HUES6 (cell line): ENCODE data around the gene COQ4.

Experiments used
- H3K27ac ChIP-seq: 2 replicates; pipeline ENCODE4 v1.7.0; 2013; ENCODE audit warnings: low read depth, mild to moderate bottlenecking, low read length, inconsistent platforms
- H3K27me3 ChIP-seq: 2 replicates; pipeline ENCODE4 v1.6.1; 2013; ENCODE audit warnings: low read length; ENCODE audit not compliant: control insufficient read depth, insufficient read depth
- H3K36me3 ChIP-seq: 2 replicates; pipeline ENCODE4 v1.6.1; 2013; ENCODE audit warnings: low read length; ENCODE audit not compliant: control insufficient read depth, insufficient read depth
- H3K4me1 ChIP-seq: 2 replicates; pipeline ENCODE4 v1.6.1; 2013; ENCODE audit warnings: low read length; ENCODE audit not compliant: control insufficient read depth, insufficient read depth
- H3K4me3 ChIP-seq: 2 replicates; pipeline ENCODE4 v1.5.1; 2013; ENCODE audit warnings: low read depth, low read length
- H3K9ac ChIP-seq: one replicate; pipeline ENCODE4 v1.6.1; 2013; ENCODE audit warnings: mild to moderate bottlenecking, low read length
- H3K9me3 ChIP-seq: 2 replicates; pipeline ENCODE4 v1.6.1; 2013; ENCODE audit warnings: low read depth, low read length; ENCODE audit not compliant: control insufficient read depth, insufficient read depth

The COQ4 gene

GRCh38 chr9:128344931-128345605 lies 22.4 kb downstream of the COQ4 start:
- Histone ChIP-seq H3K9ac (no peak overlapping the region), H3K4me1 (no peaks in the 10 kb centered on the region), H3K36me3 (peaks cover 64% of the 10 kb centered on the region), H3K27me3 (no peaks in the 10 kb centered on the region), H3K9me3 (no peaks in the 10 kb centered on the region), H3K4me3 (no peak overlapping the region), H3K27ac (no peak overlapping the region)

- no peaks in the 10 kb centered on the region for H3K9me3 ChIP-seq
- no peak overlapping the region for H3K4me3 ChIP-seq
- H3K27me3 ChIP-seq: no peaks in the 10 kb centered on the region
- no peaks in the 10 kb centered on the region for H3K4me1 ChIP-seq
- peaks cover 67% of the 10 kb centered on the region for H3K36me3 ChIP-seq
- no peak overlapping the region for H3K27ac ChIP-seq
- no peak overlapping the region for H3K9ac ChIP-seq
Measured at GRCh38 chr9:128349125-128349524, 26.5 kb downstream of the COQ4 start.

- Histone ChIP-seq H3K4me3 (no peak overlapping the region), H3K9ac (no peak overlapping the region), H3K27me3 (no peaks in the 10 kb centered on the region), H3K36me3 (peaks cover 62% of the 10 kb centered on the region), H3K9me3 (no peaks in the 10 kb centered on the region), H3K4me1 (no peaks in the 10 kb centered on the region), H3K27ac (no peak overlapping the region)
Measured at GRCh38 chr9:128349772-128350171, 27.1 kb downstream of the COQ4 start.

GRCh38 chr9:128355451-128355850 lies 32.8 kb downstream of the COQ4 start:
- Histone ChIP-seq H3K27ac (no peak overlapping the region), H3K4me3 (no peak overlapping the region), H3K27me3 (0 out of 2 replicates have a peak, but pooled peaks cover under 1% of the 10 kb centered on the region), H3K9me3 (no peaks in the 10 kb centered on the region), H3K36me3 (peaks cover 31% of the 10 kb centered on the region), H3K9ac (no peak overlapping the region), H3K4me1 (no peaks in the 10 kb centered on the region)

GRCh38 chr9:128358090-128358489 lies 35.5 kb downstream of the COQ4 start:
- peaks cover 22% of the 10 kb centered on the region for H3K36me3 ChIP-seq
- H3K27ac ChIP-seq: no peak overlapping the region
- peaks cover 17% of the 10 kb centered on the region for H3K27me3 ChIP-seq
- no peak overlapping the region for H3K4me3 ChIP-seq
- H3K9me3 ChIP-seq: no peaks in the 10 kb centered on the region
- no peak overlapping the region for H3K9ac ChIP-seq
- peaks cover 9% of the 10 kb centered on the region; the same call in 1 of the 2 replicates for H3K4me1 ChIP-seq

- Histone ChIP-seq H3K9ac (no peak overlapping the region), H3K9me3 (no peaks in the 10 kb centered on the region), H3K4me1 (peaks cover 13% of the 10 kb centered on the region), H3K27me3 (peaks cover 25% of the 10 kb centered on the region), H3K27ac (no peak overlapping the region), H3K4me3 (no peak overlapping the region), H3K36me3 (peaks cover 17% of the 10 kb centered on the region)
Measured at GRCh38 chr9:128358861-128359260, 36.2 kb downstream of the COQ4 start.

GRCh38 chr9:128360826-128361225 lies 38.2 kb downstream of the COQ4 start:
- Histone ChIP-seq H3K9me3 (no peaks in the 10 kb centered on the region), H3K27me3 (peaks cover 39% of the 10 kb centered on the region), H3K4me1 (peaks cover 28% of the 10 kb centered on the region), H3K9ac (no peak overlapping the region), H3K36me3 (peaks cover 8% of the 10 kb centered on the region), H3K27ac (no peak overlapping the region), H3K4me3 (no peak overlapping the region)

GRCh38 chr9:128361296-128361985 lies 38.8 kb downstream of the COQ4 start:
- Histone ChIP-seq H3K4me3 (peak overlapping the region; percentile 22; the same call in 1 of the 2 replicates), H3K4me1 (peaks cover 30% of the 10 kb centered on the region), H3K27me3 (peaks cover 42% of the 10 kb centered on the region), H3K9ac (no peak overlapping the region), H3K9me3 (no peaks in the 10 kb centered on the region), H3K36me3 (peaks cover 2% of the 10 kb centered on the region; the same call in 1 of the 2 replicates), H3K27ac (no peak overlapping the region)

- no peak overlapping the region for H3K9ac ChIP-seq
- no peaks in the 10 kb centered on the region for H3K9me3 ChIP-seq
- no peaks in the 10 kb centered on the region; the same call in 1 of the 2 replicates for H3K36me3 ChIP-seq
- H3K4me1 ChIP-seq: peaks cover 30% of the 10 kb centered on the region
- no peak overlapping the region for H3K27ac ChIP-seq
- H3K27me3 ChIP-seq: peaks cover 49% of the 10 kb centered on the region
- peak overlapping the region; percentile 22; the same call in 1 of the 2 replicates for H3K4me3 ChIP-seq
Measured at GRCh38 chr9:128361986-128362646, 39.5 kb downstream of the COQ4 start.

GRCh38 chr9:128362774-128363173 lies 40.1 kb downstream of the COQ4 start:
- Histone ChIP-seq H3K27ac (no peak overlapping the region), H3K4me3 (no peak overlapping the region), H3K9ac (no peak overlapping the region), H3K27me3 (peaks cover 51% of the 10 kb centered on the region), H3K36me3 (no peaks in the 10 kb centered on the region; the same call in 1 of the 2 replicates), H3K9me3 (no peaks in the 10 kb centered on the region), H3K4me1 (peaks cover 30% of the 10 kb centered on the region)

- H3K27me3 ChIP-seq: peaks cover 56% of the 10 kb centered on the region
- peak overlapping the region; percentile 66; the same call in 1 of the 2 replicates for H3K27ac ChIP-seq
- H3K4me3 ChIP-seq: peak overlapping the region; percentile 41
- peaks cover 34% of the 10 kb centered on the region for H3K4me1 ChIP-seq
- H3K9ac ChIP-seq: peak overlapping the region; percentile 77
- H3K9me3 ChIP-seq: no peaks in the 10 kb centered on the region
- no peaks in the 10 kb centered on the region; the same call in 1 of the 2 replicates for H3K36me3 ChIP-seq
Measured at GRCh38 chr9:128365525-128365924, 42.9 kb downstream of the COQ4 start.
